Erythroblast (primary cell): Measurements from ENCODE around the gene DIP2B.

Experiments used
- GATA1 ChIP-seq: IDR thresholded peaks from 2 replicates; pipeline ENCODE4 v1.6.1; 2011; ENCODE audit warnings: low read depth, mild to moderate bottlenecking, control low read depth, low read length, moderate library complexity
- POLR2A ChIP-seq: IDR thresholded peaks from 2 replicates; pipeline ENCODE4 v1.6.1; 2011; ENCODE audit warnings: mild to moderate bottlenecking, low read length

DNA sequence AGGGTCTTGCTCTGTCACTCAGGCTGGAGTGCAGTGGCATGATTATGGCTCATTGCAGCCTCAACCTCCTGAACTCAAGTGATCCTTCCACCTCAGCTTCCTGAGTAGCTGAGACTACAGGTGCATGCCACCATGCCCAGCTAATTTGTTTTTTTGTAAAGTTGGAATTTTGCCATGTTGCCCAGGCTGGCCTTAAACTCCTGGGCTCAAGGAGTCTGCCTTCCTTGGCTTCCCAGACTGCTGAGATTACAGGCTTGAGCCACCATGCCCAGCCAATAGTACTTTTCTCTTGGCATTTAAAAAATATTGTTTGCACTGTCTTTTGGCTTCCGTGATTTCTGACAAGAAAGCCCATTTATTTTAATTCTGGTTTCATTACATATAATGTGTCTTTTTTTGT is 61.3 kb downstream of the DIP2B start:
- TF ChIP-seq POLR2A = no peak
- TF ChIP-seq GATA1 = no peak
